ENCODE measurements around the gene MSANTD2.

MSANTD2 gene

GRCh38 chr11:124814739-124815138 is 14.5 kb upstream of the MSANTD2 start:
- H3K4me3 ChIP-seq (ENCODE audit: insufficient read depth, low read length, poor library complexity, severe bottlenecking): no peak overlapping the region
- no peaks in the 10 kb centered on the region for H3K27me3 ChIP-seq (ENCODE audit: low read length)
- no peaks in the 10 kb centered on the region for H3K36me3 ChIP-seq (ENCODE audit: low read length)
- no peak overlapping the region for H2AFZ ChIP-seq (ENCODE audit: low read depth, low read length, severe bottlenecking)
- H3K9ac ChIP-seq (ENCODE audit: low read length): no peak overlapping the region
- H3K9me2 ChIP-seq (replicated peaks; ENCODE audit: insufficient read depth, low read length): no peaks in the 10 kb centered on the region
- no peak overlapping the region for H3K27ac ChIP-seq (ENCODE audit: low read depth, low read length)
- no peaks in the 10 kb centered on the region for H3K9me3 ChIP-seq (ENCODE audit: insufficient read depth, low read length)
- no peak for TF ChIP-seq EZH2phosphoT487 (conservative IDR thresholded peaks at IDR 0.05; ENCODE audit: low read length)
- no peak for TF ChIP-seq CTCF (IDR thresholded peaks at IDR 0.05; ENCODE audit: insufficient read depth, low read length, poor library complexity, severe bottlenecking)
- H3K4me2 ChIP-seq (ENCODE audit: low read depth, low read length, poor library complexity, severe bottlenecking): no peak overlapping the region
- no peaks in the 10 kb centered on the region for H3F3A ChIP-seq (ENCODE audit: insufficient read depth)
- H4K20me1 ChIP-seq (ENCODE audit: low read depth, low read length): no peaks in the 10 kb centered on the region
- no peaks in the 10 kb centered on the region for H3K79me2 ChIP-seq (ENCODE audit: insufficient read depth, low read length)

DNA sequence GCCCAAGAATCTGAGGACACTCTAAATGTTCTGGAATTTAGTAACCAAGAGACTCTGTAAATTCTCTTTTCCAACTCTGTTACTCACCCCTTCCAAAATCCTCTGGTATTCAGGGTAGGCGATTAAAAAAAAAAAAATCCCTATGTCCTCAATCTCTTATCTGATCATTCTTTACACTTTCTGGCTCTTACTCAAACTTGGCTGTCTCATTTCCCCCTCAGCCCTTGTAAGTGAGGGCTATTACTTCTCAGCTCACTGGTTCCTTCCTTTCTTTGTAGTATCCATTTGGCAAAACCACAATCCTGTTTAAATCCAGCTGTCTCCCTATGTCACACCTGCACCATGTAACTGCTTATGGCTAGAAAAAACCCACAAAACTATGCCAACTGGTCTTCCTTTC is 12.7 kb upstream of the MSANTD2 start:
- Histone ChIP-seq H3F3A (ENCODE audit: insufficient read depth) (no peaks in the 10 kb centered on the region), H4K20me1 (ENCODE audit: low read depth, low read length) (no peaks in the 10 kb centered on the region), H3K79me2 (ENCODE audit: insufficient read depth, low read length) (no peaks in the 10 kb centered on the region), H3K27me3 (ENCODE audit: low read length) (no peaks in the 10 kb centered on the region), H3K4me3 (ENCODE audit: insufficient read depth, low read length, poor library complexity, severe bottlenecking) (no peak overlapping the region), H3K4me2 (ENCODE audit: low read depth, low read length, poor library complexity, severe bottlenecking) (no peak overlapping the region), H3K27ac (ENCODE audit: low read depth, low read length) (no peak overlapping the region), H3K36me3 (ENCODE audit: low read length) (no peaks in the 10 kb centered on the region), H2AFZ (ENCODE audit: low read depth, low read length, severe bottlenecking) (no peak overlapping the region), H3K9me3 (ENCODE audit: insufficient read depth, low read length) (no peaks in the 10 kb centered on the region), H3K9me2 (replicated peaks; ENCODE audit: insufficient read depth, low read length) (no peaks in the 10 kb centered on the region), H3K9ac (ENCODE audit: low read length) (no peak overlapping the region)
- TF ChIP-seq CTCF (IDR thresholded peaks at IDR 0.05; ENCODE audit: insufficient read depth, low read length, poor library complexity, severe bottlenecking) (no peak), EZH2phosphoT487 (conservative IDR thresholded peaks at IDR 0.05; ENCODE audit: low read length) (no peak)

GRCh38 chr11:124811399-124812125 is 11.4 kb upstream of the MSANTD2 start:
- H3K9me2 ChIP-seq (replicated peaks; ENCODE audit: insufficient read depth, low read length): no peaks in the 10 kb centered on the region
- H3K36me3 ChIP-seq (ENCODE audit: low read length): no peaks in the 10 kb centered on the region
- TF ChIP-seq CTCF (IDR thresholded peaks at IDR 0.05; ENCODE audit: insufficient read depth, low read length, poor library complexity, severe bottlenecking) (no peak), EZH2phosphoT487 (conservative IDR thresholded peaks at IDR 0.05; ENCODE audit: low read length) (no peak)
- no peaks in the 10 kb centered on the region for H3K9me3 ChIP-seq (ENCODE audit: insufficient read depth, low read length)
- no peak overlapping the region for H3K4me3 ChIP-seq (ENCODE audit: insufficient read depth, low read length, poor library complexity, severe bottlenecking)
- no peak overlapping the region for H2AFZ ChIP-seq (ENCODE audit: low read depth, low read length, severe bottlenecking)
- H3K27ac ChIP-seq (ENCODE audit: low read depth, low read length): no peak overlapping the region
- no peak overlapping the region for H3K4me2 ChIP-seq (ENCODE audit: low read depth, low read length, poor library complexity, severe bottlenecking)
- H3K27me3 ChIP-seq (ENCODE audit: low read length): no peaks in the 10 kb centered on the region
- no peak overlapping the region for H3K9ac ChIP-seq (ENCODE audit: low read length)
- no peaks in the 10 kb centered on the region for H3F3A ChIP-seq (ENCODE audit: insufficient read depth)
- H3K79me2 ChIP-seq (ENCODE audit: insufficient read depth, low read length): no peaks in the 10 kb centered on the region
- no peaks in the 10 kb centered on the region for H4K20me1 ChIP-seq (ENCODE audit: low read depth, low read length)
